Activated CD8-positive, alpha-beta T cell treated with anti-CD3 and anti-CD28 coated beads, Interleukin-2, amount 10 ng/mL, durations not matched to agents 7 days and 5 days (primary cell): ENCODE measurements around the gene KDM1A. TPM values are rescaled to one million over a fixed set of nuclear protein-coding genes. Genes with fewer than 3 reads are reported as not detected.

Experiments used
- ATAC-seq: fragments of 150-1000 bp; cut with Tn5 transposase; one replicate; pipeline ENCODE4 v1.10.0; 2021; ENCODE audit warnings: moderate library complexity
- CTCF ChIA-PET: fragments of 350-600 bp; sonication (Branson Sonifier 250); formaldehyde crosslinking; loops from one replicate; lab custom pipeline; 2021; ENCODE audit warnings: antibody characterized with exemption; lab: Charles Lee
- POLR2A ChIA-PET: fragments of 350-600 bp; sonication (Branson Sonifier 250); formaldehyde crosslinking; loops from one replicate; lab custom pipeline; 2021; ENCODE audit warnings: antibody characterized with exemption; lab: Charles Lee
- DNase-seq: peaks from one replicate; pipeline ENCODE4 v3.0.0-alpha.2; 2020
- H3K27ac Mint-ChIP-seq: one replicate; pipeline ENCODE4 v1.8.0; 2021; ENCODE audit warnings: mild to moderate bottlenecking, mixed read lengths
- H3K27me3 Mint-ChIP-seq: one replicate; pipeline ENCODE4 v1.8.0; 2021; ENCODE audit warnings: low read depth, mixed read lengths
- H3K36me3 Mint-ChIP-seq: one replicate; pipeline ENCODE4 v1.8.0; 2021; ENCODE audit warnings: low read depth, mixed read lengths
- H3K4me1 Mint-ChIP-seq: one replicate; pipeline ENCODE4 v1.8.0; 2021; ENCODE audit warnings: low read depth, mixed read lengths
- H3K4me3 Mint-ChIP-seq: one replicate; pipeline ENCODE4 v1.8.0; 2021; ENCODE audit warnings: mild to moderate bottlenecking, mixed read lengths
- H3K9me3 Mint-ChIP-seq: one replicate; pipeline ENCODE4 v1.8.0; 2022; ENCODE audit warnings: mixed read lengths; ENCODE audit not compliant: insufficient read depth
- total RNA-seq, 2 experiments: library from RNA; stranded (reverse); gene quantifications; one replicate each; pipeline ENCODE4 v1.2.3, GENCODE V29; 2021

Gene KDM1A
- total RNA-seq, 2 experiments from 2014 or later = 53.4 to 54.7 TPM

DNA sequence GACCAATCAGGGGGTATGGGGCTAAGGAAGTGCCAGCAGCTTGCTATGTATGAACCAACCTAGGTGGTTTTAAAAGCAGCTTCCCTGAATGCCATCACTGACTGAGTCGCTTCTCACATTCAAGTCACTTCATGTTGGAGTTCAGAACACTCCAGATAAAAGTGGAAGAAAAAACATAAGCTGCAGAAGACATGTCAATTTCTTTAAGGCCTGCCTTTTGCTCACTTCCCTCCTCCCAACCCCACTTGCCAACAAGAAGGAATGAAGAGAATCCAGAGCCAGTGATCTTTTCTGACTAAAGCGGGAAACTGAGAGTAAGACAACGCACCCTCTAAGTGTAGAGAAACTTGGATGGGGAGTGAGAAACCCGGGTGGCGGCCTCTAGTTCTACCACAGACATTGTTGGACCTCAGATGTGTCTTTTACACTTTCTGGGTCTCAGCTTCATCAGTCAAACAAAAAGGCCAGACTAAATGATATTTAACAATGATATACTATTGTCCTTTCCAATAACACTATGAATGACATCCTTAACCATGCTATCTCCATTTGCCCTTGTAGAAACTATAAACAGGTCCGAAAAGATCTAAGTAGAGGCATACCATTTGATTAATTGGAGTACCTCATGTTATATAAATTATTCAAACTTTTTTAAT is 95.3 kb downstream of the KDM1A start:
- H3K27me3 Mint-ChIP-seq = peaks cover 2% of the 10 kb centered on the region
- DNase-seq = no peak
- ChIA-PET POLR2A (interaction anchor here (0.6 kb wide), 1 partner anchor 79 kb away, joined by 3 read pairs; no protein-coding TSS in a partner anchor), CTCF (interaction anchor here (1.0 to 7.2 kb wide), 3 partner anchors 14 to 69 kb away, joined by 5 to 92 read pairs (median 82); no protein-coding TSS in a partner anchor)
- H3K9me3 Mint-ChIP-seq = no peaks in the 10 kb centered on the region
- H3K4me3 Mint-ChIP-seq = no peak overlapping the region
- no peak for ATAC-seq
- H3K36me3 Mint-ChIP-seq = no peaks in the 10 kb centered on the region
- H3K27ac Mint-ChIP-seq = no peak overlapping the region
- peaks cover 74% of the 10 kb centered on the region for H3K4me1 Mint-ChIP-seq

DNA sequence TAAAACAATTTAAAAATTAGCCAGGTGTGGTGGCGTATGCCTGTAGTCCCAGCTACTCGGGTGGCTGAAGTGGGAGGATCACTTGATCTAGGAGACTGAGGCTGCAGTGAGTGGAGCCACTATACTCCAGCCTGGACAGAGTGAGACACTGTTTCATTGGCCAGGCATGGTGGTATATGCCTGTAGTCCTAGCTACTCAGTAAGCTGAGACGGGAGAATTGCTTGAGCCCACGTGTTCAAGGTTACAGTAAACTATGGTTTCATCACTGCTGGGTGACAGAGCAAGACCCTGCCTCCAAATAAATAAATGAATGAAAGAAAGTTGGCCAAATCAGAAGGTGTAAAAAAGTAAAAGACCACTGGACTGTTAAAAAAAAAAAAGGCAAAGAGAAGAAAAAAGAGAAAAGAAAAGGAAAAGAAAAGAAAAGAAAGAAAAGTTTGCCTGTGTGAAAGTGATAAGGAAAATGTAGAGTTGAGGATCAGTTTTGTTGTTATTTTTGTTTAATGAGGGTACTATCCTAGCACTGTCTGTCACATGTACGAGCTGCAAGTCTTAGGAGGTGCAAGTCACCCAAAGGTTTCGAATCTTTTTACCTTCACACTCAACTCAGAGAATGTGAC is 97.1 kb downstream of the KDM1A start:
- no peak for ATAC-seq
- CTCF ChIA-PET = interaction anchor here (2.3 to 7.1 kb wide), 2 partner anchors 16 to 68 kb away, joined by 13 to 92 read pairs; no protein-coding TSS in a partner anchor
- POLR2A ChIA-PET = interaction anchor here (0.5 to 0.6 kb wide), 2 partner anchors 27 to 1848 kb away, joined by 3 to 4 read pairs; no protein-coding TSS in a partner anchor
- Mint-ChIP-seq H3K4me1 (peaks cover 69% of the 10 kb centered on the region), H3K27ac (peak overlapping the region; percentile 43), H3K4me3 (no peak overlapping the region), H3K27me3 (peaks cover 2% of the 10 kb centered on the region), H3K36me3 (no peaks in the 10 kb centered on the region), H3K9me3 (no peaks in the 10 kb centered on the region)
- no peak for DNase-seq

DNA sequence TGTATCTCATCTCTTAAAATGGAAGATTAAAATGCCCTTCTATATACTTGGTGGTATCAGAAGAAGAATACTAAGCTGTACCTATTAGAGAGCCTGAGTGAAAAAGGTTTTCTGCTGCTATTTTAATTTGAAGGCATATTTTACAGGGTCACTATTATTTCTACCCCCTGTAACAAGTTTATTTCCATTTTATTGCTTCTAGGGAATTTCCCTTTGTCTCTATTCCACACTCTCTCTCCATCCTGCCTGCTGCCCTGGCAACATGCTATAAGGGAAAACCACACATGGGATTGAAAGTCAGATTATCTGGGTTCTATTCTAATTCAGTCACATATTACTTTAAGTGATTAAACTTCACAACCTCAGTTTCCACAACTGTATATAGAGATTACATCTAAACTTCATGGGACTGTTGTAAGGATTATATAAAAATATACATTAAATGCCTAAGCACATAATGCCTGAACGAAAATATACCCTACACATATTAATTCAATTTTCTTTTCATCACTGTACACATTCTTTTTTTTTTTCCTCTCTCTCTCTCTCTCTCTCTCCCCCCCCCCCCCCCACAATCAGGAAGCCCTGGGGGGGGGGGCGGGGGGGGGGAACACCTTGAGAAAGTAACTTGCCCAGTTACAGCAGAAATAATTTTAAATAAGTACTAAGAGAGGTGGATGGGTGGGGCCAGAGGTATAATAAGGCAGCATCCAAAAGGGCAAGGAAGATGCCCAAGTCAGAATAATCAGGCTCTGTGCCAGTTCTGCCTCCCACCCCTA is 97.8 kb downstream of the KDM1A start:
- H3K9me3 Mint-ChIP-seq = no peaks in the 10 kb centered on the region
- CTCF ChIA-PET = interaction anchor here (2.3 to 4.7 kb wide), 3 partner anchors 17 to 68 kb away, joined by 13 to 46 read pairs (median 32); no protein-coding TSS in a partner anchor
- no peak overlapping the region for H3K27ac Mint-ChIP-seq
- DNase-seq (no peak), ATAC-seq (no peak)
- POLR2A ChIA-PET = interaction anchor here (0.5 to 0.6 kb wide), 2 partner anchors 28 to 1848 kb away, joined by 3 to 4 read pairs; no protein-coding TSS in a partner anchor
- no peak overlapping the region for H3K4me3 Mint-ChIP-seq
- H3K4me1 Mint-ChIP-seq = peaks cover 61% of the 10 kb centered on the region
- peaks cover 2% of the 10 kb centered on the region for H3K27me3 Mint-ChIP-seq
- no peaks in the 10 kb centered on the region for H3K36me3 Mint-ChIP-seq

DNA sequence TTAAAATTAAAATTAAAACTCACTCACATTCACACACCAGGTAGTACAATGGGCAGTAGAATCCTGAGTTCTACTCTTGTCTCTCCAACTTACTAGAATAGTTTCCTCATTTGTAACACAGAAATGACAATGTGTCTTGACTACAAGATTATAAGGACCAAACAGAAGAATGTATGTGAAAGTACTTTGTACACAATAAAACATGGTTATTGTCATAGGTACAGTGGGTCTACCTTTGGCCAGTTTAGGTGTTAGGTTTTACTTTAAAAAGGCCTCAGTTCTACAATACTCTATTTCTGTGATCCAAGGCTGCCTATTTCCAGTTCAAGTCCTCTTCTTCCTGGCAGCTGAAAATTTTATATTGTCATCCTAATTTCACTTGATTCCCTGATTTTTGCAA is 99.1 kb downstream of the KDM1A start:
- H3K36me3 Mint-ChIP-seq = no peaks in the 10 kb centered on the region
- H3K27ac Mint-ChIP-seq = peak overlapping the region; percentile 84
- DNase-seq (no peak), ATAC-seq (no peak)
- no peaks in the 10 kb centered on the region for H3K9me3 Mint-ChIP-seq
- CTCF ChIA-PET = interaction anchor here (4.0 to 4.7 kb wide), 2 partner anchors 19 to 66 kb away, joined by 32 to 46 read pairs; no protein-coding TSS in a partner anchor
- peak overlapping the region; percentile 58 for H3K4me3 Mint-ChIP-seq
- H3K4me1 Mint-ChIP-seq = peaks cover 53% of the 10 kb centered on the region
- POLR2A ChIA-PET = interaction anchor here (1.4 kb wide), 1 partner anchor 15 kb away, joined by 6 read pairs; no protein-coding TSS in a partner anchor
- H3K27me3 Mint-ChIP-seq = peaks cover 2% of the 10 kb centered on the region

DNA sequence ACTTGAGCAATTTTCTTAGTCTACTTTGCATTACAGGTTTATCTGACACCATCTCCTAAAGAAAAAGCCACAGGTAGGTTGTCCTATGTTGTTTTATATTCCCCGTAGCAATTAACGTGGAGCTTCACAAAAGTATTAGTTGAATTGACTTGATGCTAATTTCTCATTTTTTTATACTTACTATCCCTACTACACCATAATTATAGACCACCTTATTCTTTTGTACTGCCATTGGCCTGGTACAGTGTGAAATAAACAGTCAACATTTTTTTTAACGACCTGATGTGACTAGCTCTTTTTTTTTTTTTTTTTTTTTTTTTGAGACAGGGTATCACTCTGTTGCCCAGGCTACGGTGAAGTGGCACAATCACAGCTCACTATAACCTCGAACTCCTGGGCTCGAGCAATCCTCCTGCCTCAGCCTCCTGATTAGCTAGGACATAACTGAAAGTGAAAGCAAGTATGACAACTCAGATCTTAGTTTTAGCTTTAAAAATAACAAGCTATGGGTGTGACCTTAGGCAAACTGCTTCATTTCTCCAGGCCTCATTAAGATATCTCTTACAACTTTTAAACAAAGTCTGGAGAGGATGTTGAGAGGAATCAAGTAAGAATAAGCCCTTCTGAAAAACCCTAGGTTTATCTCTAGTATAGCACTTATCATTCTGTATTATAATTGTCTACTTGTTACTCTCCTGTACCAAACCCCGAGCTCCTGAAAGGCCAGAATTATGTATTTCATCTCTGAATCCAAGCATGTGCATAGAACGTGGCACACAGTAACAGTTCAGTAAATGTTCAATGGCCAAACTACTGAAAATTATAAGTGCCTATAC is 99.9 kb downstream of the KDM1A start:
- Mint-ChIP-seq H3K4me3 (peak overlapping the region; percentile 58), H3K27ac (peak overlapping the region; percentile 84), H3K27me3 (peaks cover 2% of the 10 kb centered on the region), H3K36me3 (no peaks in the 10 kb centered on the region), H3K9me3 (no peaks in the 10 kb centered on the region), H3K4me1 (peaks cover 54% of the 10 kb centered on the region)
- POLR2A ChIA-PET = interaction anchor here (0.8 to 1.4 kb wide), 2 partner anchors 16 to 54 kb away, joined by 3 to 6 read pairs; no protein-coding TSS in a partner anchor
- peak; percentile 89 for ATAC-seq
- CTCF ChIA-PET = interaction anchor here (1.0 to 4.7 kb wide), 5 partner anchors 9 to 65 kb away, joined by 5 to 46 read pairs (median 6); no protein-coding TSS in a partner anchor
- DNase-seq = peak; percentile 63

DNA sequence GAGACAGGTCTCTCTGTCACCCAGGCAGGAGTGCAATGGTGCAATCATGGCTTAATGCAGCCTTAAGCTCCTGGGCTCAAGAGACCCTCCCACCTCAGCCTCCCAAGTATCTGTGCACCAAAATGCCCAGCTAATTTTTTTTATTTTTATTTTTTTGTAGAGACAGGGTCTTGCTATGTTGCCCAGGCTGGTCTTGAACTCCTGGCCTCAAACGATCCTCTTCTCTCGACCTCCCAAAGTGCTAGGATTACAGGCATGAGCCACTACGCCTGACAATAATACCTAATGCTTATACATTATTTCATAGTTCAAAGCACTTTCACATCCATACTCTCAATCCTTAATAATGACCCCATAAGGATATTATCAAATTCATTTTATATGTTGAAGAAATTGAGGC is 101.1 kb downstream of the KDM1A start:
- POLR2A ChIA-PET = interaction anchor here (0.8 to 1.1 kb wide), 2 partner anchors 48 to 53 kb away, joined by 3 to 5 read pairs; partner anchors contain the start of gene LUZP1
- H3K4me3 Mint-ChIP-seq = no peak overlapping the region

DNA sequence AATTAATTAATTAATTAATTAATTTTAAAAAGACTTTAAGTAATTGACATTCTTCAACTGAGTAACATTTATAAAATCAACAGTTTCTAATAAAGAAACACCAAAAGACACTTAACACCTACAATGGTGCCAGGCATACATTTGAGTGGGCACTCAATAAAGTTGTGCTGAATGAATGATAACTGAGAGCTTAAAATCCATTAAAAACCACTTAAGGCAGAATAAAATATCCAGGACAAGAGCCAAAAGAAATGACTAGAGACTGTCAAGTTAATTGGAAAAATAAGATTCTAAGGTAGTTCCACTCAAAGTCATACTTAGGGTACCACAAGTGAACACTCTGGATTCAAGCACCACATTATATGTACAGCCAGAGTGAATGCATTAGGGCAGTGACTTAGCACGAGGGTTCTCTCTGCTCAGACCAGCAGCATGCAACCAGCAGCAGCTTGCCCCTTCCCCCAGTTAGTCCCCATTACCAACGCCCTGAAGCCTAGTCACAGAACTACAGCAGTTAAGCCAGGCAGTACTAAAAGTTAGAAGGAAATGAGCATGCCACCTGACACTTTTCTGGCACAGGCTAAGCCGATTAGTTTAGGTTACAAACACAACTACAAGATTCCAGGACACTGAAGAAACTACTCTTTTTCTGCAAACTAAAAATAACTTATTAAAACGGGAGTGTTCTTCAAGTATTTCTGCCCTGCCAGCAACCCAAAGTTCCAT is 102.9 kb downstream of the KDM1A start:
- Mint-ChIP-seq H3K27me3 (no peaks in the 10 kb centered on the region), H3K9me3 (no peaks in the 10 kb centered on the region), H3K27ac (no peak overlapping the region), H3K36me3 (no peaks in the 10 kb centered on the region), H3K4me1 (peaks cover 32% of the 10 kb centered on the region), H3K4me3 (no peak overlapping the region)
- CTCF ChIA-PET = interaction anchor here (1.0 to 4.7 kb wide), 3 partner anchors 22 to 62 kb away, joined by 3 to 46 read pairs (median 5); no protein-coding TSS in a partner anchor
- DNase-seq (no peak), ATAC-seq (no peak)
- POLR2A ChIA-PET = no interaction called here

More for the DNA sequence above, 101.1 kb downstream of the KDM1A start:
- Mint-ChIP-seq H3K36me3 (no peaks in the 10 kb centered on the region), H3K27ac (no peak overlapping the region), H3K9me3 (no peaks in the 10 kb centered on the region), H3K4me1 (peaks cover 46% of the 10 kb centered on the region), H3K27me3 (peaks cover 2% of the 10 kb centered on the region)
- CTCF ChIA-PET = interaction anchor here (4.0 to 4.7 kb wide), 2 partner anchors 21 to 64 kb away, joined by 32 to 46 read pairs; no protein-coding TSS in a partner anchor
- DNase-seq (no peak), ATAC-seq (no peak)

DNA sequence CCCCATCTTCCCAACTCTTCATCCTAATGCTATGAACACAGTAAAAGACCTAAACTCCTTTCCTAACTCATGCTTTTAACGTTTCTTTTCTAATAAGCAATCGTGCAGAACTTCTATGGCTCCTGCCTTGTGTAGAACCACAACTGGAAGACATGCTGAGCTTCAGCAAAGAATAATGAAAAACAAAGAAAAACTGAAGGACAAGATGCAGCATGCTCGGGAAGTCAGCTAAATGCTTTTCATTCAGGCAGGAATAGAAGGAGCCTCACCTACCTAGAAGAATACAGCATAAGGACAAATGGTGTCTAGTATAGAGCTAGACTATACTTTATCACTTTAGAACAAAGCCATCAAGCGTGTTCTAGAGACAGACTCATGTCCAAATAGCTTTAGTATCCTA is 103.5 kb downstream of the KDM1A start:
- ATAC-seq = no peak
- Mint-ChIP-seq H3K4me1 (peaks cover 29% of the 10 kb centered on the region), H3K4me3 (no peak overlapping the region), H3K27me3 (no peaks in the 10 kb centered on the region), H3K36me3 (no peaks in the 10 kb centered on the region), H3K27ac (no peak overlapping the region), H3K9me3 (no peaks in the 10 kb centered on the region)
- DNase-seq = no peak
- ChIA-PET CTCF (interaction anchor here (1.0 to 1.2 kb wide), 2 partner anchors 25 to 62 kb away, joined by 3 to 5 read pairs; no protein-coding TSS in a partner anchor), POLR2A (no interaction called here)

DNA sequence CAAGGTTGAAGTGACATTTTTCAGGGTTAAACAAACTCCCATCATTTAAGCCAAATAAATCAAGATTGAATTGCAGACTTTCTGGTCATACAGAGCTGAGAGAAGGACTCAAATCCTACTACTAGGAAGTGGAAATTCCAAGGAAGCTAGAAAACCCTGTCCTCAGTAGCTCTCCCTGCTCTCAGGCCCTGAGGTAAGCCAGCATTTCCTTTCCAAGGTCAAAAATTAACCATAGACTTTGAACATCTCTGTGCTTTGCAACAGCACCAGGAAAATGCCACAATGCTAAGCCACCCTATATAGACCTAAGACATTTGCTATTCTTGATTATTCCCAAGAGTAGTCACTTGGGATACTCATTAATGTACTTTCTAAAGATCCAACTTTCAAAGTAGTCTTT is 104.3 kb downstream of the KDM1A start:
- Mint-ChIP-seq H3K27ac (no peak overlapping the region), H3K9me3 (no peaks in the 10 kb centered on the region), H3K4me3 (no peak overlapping the region), H3K4me1 (peaks cover 26% of the 10 kb centered on the region), H3K36me3 (no peaks in the 10 kb centered on the region), H3K27me3 (no peaks in the 10 kb centered on the region)
- ATAC-seq = no peak
- ChIA-PET POLR2A (no interaction called here), CTCF (interaction anchor here (0.8 to 2.1 kb wide), 4 partner anchors 24 to 61 kb away, joined by 3 to 9 read pairs (median 4); no protein-coding TSS in a partner anchor)
- no peak for DNase-seq
